ENCODE results near the gene RAET1G.
"Not testable (repeated sequence)": the region's sequence is repeated elsewhere in the genome, so short reads cannot be mapped to it uniquely, and the experiment has no call there.

RAET1G gene, protein sequence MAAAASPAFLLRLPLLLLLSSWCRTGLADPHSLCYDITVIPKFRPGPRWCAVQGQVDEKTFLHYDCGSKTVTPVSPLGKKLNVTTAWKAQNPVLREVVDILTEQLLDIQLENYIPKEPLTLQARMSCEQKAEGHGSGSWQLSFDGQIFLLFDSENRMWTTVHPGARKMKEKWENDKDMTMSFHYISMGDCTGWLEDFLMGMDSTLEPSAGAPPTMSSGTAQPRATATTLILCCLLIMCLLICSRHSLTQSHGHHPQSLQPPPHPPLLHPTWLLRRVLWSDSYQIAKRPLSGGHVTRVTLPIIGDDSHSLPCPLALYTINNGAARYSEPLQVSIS

DNA sequence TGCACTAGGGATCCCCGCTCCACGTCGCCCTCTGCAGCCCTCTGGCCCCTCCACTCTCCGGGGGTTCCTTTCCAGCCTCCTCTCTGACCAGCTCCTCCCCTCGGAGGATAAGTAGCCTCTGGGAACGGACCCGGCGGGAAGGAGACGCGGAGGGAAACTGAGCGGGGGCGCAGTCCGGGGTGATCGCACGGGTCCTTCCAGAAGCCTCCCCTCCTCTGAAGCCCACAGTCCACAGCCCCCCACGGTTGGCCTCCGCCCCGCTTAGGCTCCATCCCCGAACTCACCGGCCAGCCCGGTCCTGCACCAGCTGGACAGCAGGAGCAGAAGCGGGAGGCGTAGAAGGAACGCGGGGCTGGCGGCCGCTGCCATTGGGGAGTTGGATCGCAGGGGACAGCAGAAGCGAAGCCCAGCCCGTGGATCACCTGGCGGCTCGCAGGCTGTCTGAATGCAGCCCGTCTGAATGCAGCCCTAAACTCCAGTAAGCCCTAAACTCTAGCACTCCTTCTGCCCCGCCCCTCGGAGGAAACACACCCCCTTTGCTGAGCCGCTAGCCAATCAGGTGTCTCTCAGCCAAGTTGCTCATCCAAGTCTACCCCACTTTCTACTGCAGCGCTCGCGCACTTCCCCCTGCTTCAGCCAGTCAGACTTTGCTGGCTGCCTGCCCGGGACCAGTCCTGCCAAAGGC lies at the start of gene RAET1G:
RAET1G (minus strand) TSS at position 480 of the 685 bp plus-strand sequence; CDS start at position 369, 111 bp downstream.
- DNase-seq (ENCODE audit: low read depth in 2 of 2) = peak; percentile 51 to 64

DNA sequence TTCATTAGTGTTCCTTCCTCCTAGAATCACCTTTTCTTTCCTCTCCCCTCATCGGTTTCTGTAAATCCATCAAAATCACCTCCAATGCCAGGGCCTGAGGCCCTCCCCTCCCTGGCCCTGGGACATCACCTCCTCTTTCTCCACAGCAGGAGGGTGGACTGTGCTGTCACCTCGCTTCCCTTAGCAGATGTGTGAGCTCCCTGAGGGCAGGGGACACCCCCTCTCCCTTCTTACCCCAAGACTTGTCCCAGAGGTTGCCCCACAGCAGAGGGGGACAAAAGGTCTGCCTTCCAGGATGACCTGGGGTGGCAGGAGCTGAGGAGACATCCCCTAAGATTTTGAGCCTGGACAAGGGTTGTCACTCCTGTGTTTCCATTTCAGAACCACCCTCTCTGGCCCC lies 46.7 kb upstream of the RAET1G start:
- no peak for DNase-seq (ENCODE audit: low read depth in 2 of 2)

DNA sequence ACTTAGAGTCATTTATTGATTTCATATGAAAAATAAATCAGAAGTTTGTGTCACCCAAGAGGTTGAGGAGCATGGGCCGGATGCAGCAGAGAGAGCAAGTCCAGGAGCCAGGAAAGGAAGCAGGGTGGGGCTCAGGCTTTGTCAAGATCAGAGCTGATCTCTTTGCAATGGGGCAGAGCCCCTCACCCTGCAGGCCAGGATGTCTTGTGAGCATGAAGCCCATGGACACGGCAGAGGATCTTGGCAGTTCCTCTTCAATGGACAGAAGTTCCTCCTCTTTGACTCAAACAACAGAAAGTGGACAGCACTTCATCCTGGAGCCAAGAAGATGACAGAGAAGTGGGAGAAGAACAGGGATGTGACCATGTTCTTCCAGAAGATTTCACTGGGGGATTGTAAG lies 46.0 kb upstream of the RAET1G start:
- DNase-seq (ENCODE audit: low read depth in 2 of 2) = not testable (repeated sequence)

DNA sequence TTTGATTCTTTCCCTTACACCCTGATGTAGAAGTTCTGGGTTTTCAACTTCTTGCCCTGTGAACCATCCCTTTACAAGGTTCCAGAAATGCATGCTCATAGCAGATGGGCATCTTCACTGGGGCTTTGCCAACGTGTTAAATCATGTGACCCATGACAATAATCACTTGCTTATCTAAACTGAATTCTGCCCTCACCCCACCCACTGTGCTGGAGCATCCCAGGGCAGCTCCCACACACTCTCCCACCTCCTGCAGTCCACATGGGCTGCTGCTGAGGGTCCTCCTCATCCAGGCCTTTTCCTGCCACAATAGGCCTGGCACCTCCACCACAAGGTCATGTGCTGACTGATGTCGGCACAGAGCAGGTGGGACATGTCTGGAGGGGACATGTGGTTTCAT lies 45.1 kb upstream of the RAET1G start:
- DNase-seq (ENCODE audit: low read depth in 2 of 2) = not testable (repeated sequence)

DNA sequence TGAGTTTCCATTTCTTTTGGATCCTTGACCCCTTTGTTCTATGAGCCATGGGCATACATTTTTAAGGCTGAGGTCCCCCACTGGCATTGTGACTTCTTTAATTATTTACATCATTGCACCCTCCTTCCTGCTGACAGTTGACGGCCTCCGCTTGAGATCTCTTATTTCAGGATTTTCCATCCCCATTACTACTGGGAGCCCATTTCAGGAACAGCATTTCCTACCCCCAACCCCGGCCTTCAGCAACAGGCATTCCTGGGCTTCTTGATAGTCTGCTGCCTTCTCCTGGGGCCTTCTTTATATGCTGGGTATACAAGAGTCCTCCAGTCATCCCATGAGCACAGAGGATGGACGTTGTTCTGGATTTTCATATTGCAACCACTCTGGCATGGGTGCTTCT lies 44.7 kb upstream of the RAET1G start:
- no peak for DNase-seq (ENCODE audit: low read depth in 2 of 2)

DNA sequence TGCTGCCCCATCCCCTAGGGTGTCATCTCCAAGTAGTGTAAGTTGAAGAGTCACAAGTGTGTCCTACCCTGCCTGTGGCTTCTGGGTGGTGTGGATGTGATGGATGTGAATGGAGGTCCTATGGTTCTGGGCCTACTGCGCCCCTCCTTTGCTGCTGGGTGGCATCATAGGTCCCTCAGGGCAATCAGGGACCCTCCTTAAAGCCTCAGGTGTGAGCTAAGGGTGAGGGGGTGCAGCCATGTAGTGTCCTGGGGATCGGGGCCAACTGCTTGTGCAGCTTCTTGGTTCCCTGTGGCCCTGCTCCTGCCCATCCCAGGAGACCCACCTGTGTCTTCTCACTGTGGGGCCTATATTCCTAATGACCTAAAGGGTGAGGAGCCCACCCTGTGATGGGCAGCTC lies 43.4 kb upstream of the RAET1G start:
- DNase-seq (ENCODE audit: low read depth in 2 of 2) = not testable (repeated sequence)

DNA sequence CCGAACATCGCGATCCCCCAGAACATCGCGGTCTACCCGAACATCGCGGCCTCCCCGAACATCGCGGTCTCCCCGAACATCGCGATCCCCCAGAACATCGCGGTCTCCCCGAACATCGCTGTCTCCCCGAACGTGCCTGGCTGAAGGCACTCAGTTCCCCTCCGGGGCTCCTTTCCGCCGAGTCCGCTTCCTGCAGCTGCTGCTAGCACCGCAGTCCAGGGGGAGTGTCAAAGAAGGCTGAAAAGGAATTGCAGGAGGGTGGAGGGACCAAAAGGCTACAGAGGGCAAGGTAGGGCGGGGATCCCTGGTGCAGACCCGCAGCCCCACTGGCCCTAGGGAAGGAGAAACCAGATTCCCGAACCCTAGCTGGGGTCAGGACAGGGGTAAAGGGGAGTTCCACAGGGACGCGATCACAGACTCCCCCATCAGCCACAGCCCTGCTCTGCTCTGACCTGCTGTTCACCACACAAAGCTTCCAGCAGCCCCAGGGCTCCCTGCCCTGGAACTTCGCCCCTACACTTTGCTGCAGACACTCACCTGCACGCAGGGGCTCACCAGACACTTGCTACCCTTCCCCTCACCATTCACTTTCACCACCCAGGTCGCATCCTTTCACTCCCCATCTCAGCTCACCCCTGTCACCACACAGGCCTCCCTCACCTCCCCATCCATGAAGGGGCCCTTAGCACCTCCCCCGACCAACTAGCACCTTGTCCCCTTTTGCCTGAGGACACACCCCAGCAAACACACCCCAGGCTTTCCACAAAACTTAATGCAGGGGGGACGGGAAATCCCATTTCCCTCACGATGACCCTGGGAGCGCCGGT lies 42.5 kb upstream of the RAET1G start:
- DNase-seq (ENCODE audit: low read depth in 2 of 2) = no peak

DNA sequence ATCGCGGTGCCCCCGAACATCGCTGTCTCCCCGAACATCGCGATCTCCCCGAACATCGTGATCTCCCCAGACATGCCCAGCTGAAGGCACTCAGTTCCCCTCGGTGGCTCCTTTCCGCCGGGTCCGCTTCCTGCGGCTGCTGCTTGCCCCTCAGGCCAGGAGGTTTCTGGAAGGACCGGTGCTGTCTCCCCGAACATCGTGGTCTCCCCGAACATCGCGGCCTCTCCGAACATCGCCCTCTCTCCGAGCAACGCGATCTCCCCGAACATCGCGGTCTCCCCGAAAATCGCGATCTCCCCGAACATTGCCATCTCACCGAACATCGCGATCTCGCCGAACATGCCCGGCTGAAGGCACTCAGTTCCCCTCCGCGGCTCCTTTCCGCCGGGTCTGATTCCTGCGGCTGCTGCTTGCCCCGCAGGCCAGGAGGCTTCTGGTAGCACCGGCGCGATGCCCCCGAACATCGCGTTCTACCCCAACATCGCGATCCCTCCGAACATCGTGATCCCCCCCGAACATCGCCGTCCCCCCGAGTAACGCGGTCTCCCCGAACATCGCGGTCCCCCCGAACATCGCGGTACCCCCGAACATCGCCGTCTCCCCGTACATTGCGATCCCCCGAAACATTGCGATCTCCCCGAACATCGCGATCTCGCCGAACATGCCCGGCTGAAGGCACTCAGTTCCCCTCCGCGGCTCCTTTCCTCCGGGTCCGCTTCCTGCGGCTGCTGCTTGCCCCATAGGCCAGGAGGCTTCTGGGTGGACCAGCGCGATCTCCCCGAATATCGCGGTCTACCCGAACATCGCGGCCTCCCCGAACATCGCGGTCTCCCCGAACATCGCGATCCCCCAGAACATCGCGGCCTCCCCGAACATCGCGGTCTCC lies 41.6 kb upstream of the RAET1G start:
- no peak for DNase-seq (ENCODE audit: low read depth in 2 of 2)

DNA sequence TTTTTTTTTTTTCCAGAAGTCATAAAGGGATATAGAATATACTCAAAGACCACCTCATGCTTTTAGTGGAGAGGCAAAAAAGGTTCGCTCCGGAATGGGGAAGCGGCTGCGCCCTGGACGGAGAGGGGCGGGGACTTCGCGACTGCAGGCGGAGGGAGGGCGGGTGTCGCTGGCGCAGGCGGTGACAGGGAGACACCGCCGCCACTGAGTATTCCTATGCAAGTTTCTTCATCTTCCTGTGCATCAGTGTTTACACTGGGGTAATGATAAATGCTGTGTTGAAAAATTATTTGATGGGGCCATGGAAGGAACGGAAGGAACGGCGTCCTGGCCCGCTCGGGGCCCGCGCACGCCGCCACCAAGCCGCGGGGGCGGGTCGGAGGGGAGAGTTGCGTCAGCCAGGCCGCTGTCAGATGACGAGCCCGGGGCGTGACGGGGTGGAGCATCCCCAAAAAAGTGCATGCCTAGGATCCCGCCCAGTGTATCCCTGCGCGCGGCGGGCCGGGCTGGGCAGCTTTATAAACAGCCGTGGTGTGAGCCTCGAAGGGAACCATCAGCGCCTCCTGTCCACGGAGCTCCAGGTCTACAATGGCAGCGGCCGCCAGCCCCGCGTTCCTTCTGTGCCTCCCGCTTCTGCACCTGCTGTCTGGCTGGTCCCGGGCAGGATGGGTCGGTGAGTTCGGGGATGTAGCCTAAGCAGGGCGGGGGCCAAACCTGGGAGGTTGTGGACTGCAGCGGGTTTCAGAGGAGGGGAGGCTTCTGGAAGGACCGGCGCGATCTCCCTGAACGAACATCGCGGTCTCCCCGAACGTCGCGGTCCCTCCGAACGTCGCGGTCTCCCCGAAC lies 40.8 kb upstream of the RAET1G start, which contains the start of gene ULBP1:
ULBP1 (plus strand) TSS at position 482 of the 846 bp plus-strand sequence; CDS start at position 589, 107 bp downstream.
- DNase-seq (ENCODE audit: low read depth in 2 of 2) = peak; percentile 20 to 43

DNA sequence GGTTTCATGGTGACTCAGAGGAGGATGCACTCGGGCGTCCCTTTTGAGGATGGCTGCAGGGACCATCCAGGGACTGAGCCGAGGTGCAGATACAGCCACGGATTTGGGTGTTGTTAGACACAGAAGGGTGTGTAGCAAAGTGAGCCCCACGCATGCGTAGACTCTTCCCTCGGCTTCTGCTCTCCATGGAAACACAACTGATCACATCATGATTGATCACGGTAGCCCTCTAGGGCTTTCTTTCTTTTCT lies 40.2 kb upstream of the RAET1G start:
- DNase-seq (ENCODE audit: low read depth in 2 of 2) = no peak

DNA sequence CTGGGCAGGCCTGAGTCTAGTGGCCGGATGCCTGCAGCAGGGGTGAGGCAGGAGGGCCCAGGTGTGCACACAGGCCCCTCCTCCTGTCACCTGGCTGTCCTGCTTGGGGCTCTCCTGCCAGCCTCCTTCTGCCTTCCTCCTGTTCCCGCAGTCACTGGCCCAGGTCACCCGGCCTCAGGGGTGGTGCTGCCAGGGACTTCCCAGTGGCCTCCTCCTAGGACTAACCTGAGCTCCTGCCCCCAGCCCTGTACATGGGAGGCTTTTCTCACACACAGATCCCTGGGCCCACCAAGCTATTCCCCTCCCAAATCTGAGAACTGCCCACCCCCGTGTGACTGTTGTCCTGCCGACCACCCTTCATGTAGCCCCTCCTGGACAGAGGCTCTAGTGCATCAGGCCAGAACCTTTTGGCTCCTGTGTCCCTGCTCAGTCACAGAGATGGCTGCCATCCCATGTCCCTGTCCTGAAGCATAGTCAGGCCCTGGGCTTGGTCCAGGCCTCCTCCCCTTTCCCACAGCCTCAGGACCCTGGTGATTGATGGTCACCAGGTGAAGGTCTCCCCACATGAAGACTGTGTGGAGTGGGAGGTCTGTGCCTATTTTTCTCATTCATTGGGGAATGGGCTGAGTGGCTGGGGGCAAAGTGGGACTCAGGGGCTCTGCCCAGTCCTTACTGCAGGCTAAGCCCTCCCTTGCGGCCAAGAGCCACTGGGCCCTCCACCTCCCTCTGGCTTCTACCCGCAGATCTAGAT lies 39.7 kb upstream of the RAET1G start:
- DNase-seq (ENCODE audit: low read depth in 2 of 2) = no peak

DNA sequence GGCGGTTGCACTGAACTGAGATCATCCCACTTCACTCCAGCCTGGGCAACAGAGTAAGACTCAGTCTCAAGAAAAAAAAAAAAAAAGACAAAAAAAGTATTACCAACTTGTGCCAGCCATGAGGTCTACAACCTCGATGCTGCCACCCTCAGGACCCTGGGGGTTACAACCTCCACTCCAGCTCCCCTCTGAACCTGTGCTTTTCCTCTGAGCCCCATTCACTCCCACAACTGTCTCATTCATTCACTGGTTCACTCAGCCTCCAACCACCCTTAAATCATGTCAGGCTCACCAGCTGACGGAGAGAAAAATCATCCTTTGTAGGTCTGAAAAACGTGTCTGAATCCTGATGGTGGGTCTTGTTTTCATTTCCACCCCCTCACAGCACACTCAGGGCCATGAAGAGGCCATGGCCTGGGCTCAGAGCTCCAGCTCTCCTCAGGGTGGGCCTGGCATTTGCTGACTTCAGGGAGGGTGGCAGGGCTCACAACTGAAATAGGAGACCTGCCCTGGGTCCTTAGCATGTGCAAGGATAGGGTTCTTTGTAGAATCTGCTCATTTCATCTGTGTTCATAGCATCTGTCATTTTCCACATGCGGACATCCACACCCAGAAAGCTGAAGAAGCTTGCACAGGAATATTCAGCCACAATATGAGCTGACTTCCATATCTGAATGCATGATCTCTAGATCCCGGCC lies 39.0 kb upstream of the RAET1G start:
- no peak for DNase-seq (ENCODE audit: low read depth in 2 of 2)

DNA sequence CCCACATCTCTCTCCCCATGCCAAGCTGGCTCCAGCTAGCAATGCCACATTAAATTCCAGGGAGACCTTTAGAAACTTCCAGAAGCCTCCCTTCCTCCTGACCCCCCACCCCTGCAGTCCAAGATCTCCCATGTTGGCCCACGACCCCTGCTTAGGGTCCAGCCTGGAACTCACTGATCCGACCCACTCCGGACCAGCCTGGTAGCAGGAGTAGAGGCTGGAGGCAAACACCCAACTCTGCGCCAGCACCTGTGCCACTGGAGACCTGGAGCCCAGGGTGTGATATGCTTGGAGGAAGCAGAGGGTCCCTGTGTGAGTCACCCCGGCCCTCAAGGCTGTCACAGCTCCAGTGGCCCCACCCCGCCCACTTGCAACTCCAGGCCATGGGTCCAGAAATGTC lies 37.6 kb upstream of the RAET1G start:
- DNase-seq (ENCODE audit: low read depth in 2 of 2) = no peak

DNA sequence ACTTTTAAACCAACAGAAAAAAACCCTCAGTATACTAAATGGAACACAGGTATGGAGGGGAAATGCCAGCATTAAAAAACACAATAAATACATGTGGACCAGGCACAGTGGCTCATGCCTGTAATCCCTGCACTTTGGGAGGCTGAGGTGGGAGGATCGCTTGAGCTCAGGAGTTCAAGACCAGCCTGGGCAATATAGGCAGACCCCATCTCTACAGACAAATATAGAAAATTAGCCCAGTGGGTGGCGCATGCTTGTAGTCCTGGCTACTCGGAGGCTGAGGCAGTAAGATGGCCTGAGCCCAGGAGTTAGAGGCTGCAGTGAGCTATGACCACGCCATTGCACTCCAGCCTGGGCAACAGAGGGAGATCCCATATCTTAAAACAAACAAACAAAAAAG lies 36.9 kb upstream of the RAET1G start:
- not testable (repeated sequence) for DNase-seq (ENCODE audit: low read depth in 2 of 2)

DNA sequence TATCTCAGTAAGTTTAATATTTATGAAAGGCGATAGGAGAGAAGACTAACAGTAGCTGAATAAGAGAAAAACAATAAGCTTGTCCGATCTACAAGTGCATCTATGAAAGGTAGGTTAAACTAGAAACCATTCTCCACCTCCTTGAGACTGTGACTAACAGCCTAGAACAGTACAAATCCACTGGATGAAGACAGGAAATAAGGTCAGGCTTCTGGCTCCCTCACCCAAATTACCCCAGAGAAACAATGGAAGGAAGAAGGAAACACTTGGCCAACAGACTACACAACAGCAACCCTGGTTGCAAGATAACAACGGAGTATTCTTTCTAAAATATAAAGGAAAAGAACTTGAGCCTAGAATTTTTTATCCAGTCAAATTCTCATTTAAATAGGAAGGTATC lies 35.2 kb upstream of the RAET1G start:
- DNase-seq (ENCODE audit: low read depth in 2 of 2) = not testable (repeated sequence)

DNA sequence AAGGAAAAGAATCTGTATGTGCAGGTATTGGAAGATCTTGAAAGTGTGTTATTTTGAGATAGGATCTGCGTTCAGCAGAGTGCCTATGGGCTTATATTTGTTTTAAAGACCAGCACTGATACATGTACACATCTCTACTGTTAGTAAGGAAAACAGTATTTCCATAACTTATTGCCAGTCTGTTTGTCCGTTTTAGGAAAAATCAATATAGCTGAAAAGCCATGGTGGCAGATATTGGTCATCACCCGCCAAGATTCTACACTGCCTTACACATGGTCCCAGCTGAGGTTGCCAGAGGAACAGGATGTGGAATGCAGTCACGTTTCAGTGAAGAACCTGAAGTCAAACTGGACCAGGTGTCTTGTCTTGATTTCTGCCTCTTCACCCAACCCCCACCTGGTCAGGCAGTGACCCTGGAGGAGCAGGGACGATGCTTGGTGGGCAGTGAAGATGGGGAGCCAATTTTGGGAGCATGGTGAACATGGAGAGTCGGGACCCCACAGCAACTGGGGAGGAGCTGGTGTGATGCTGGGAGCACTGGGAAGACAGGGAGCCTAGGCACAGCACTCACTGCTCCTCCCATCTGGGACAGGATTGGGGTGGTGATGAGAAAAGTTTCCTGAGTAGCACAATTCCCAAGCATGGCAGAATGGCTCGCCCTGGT lies 32.9 kb upstream of the RAET1G start:
- not testable (repeated sequence) for DNase-seq (ENCODE audit: low read depth in 2 of 2)

DNA sequence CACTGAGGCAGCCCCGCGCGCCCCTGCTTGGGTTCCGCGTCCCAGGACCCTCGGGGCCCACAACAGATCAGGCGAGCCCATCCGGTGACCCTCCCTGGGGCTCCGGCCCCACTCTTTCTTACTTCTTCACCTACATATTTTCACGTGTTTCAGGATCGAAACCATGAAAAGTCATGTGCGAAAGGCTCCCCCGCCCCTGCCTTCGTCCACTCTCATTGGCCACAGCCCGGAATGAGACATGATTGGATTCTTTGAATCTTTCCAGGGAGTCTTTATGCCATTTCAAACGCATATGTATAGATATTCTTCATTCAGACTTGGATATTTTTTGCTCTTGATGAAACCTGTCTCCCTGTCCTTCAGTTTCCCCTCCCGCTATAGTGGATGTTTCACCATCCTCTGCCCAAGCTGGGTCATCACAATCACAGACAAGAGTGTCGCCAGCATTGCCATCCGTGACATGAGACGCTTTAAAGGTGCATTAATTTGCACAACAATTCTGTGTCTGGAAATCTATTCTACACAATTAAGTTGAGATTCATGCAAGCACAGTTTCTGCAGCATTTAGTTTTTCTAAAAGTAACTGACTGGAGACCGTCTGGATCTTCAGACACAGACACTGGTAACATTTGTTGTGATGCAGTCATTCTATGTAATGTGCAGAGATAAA lies 32.2 kb upstream of the RAET1G start:
- not testable (repeated sequence) for DNase-seq (ENCODE audit: low read depth in 2 of 2)

DNA sequence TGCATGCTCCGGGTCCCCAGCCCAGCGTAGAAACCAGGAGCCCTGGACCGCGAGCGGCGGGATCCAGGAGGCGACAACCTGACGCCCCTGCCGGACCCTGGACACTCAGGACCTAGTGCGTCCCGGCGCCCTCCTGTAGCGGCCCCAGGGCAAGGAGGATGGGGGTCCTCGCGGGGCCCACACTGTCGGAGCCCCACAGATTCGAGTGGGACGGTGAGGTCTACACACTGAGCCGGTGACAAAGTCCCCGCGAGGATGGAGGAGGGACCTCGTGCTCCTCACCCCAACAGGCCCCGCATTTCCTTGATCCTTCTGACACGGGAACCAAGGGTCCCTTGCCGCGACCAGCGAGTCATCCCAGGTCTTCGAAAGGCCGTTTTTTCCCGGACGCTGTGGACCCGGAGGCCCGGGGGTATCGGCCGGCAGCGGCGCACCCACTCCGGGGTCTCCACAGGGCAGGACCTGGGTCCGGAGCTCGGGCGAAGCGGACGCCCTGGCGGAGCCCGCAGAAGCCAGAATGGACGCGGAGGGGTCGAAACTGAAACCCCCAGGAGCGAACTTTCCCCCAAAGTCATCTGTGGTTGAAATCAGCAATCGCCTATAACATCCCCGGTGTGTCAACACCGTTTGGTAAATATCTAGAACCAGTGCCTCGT lies 31.5 kb upstream of the RAET1G start:
- not testable (repeated sequence) for DNase-seq (ENCODE audit: low read depth in 2 of 2)
